ENCODE results near the gene EGR1.

Gene EGR1

DNA sequence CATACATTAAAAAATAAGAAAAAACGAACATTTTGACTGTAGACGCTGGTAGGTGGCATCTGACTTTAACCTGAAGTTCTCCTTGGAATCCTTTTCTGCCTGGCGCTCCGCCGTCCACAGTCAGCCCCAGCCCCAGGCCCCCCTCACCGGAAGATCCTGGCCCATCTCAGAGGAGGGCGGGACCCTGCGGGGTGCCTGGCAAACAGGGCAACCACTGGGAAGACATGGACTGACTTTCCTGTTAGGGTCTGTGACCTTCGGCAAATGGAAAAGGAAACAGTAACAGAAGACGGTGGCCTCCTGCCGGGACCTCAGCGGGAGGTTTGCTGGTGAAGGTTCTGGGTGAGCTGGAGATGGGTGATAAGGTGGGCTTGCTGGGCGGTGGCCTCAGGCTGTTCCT is 11.7 kb upstream of the EGR1 start:
- DNase-seq = no peak

DNA sequence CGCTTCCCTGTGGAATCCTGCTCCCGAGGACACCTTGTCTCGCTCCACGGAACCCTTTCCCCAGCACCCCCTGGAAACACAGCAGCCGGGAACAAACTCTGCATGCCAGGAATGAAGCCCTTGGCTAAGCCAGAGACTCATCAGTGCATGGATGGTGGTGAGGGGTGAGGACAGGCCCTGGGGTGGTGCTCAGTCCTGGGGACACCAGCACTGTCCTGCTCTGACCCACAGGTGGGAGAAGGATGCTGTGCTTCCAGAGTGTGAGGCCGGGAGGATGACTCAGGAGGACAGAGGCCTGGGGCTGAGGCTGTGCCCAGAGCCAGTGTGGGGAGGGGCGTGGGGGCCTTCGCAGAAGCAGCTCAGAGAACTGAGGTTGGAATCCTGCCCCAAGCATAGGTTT is 11.2 kb upstream of the EGR1 start:
- DNase-seq = peak; percentile 65

DNA sequence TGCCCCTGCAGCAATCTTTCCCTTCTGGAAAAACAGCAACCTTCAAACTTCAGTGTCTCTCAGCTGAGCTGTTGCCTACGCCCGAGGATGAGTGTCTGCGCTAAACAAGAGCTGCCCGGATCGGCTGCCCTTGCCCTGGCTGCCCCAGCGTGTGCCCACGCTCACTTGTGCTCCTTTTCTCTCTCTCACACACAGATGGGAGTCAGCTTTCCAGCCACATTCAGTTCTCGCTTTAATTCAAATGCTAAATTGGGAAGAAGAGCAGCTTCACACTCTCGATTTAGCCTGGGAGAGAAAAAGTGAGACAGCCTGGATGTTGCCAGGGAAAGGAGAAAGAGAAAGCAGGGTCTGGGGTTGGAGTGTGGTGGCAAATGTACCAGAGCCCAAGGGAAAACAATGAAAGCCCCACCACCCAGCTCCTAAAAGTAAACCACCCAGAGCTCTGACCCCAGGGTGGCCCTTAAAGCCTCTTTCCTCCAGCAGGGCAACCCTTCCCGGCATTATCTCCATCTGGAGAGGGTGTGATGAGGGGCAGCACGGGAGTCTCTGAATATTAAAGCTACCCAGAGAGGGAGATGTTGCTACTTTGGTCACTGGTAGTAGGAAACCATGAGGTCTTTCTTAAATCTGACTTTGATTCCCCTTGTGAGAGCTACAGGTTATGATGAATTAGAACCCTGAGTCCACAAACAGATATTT is 9.9 kb upstream of the EGR1 start:
- peak; percentile 46 for DNase-seq

DNA sequence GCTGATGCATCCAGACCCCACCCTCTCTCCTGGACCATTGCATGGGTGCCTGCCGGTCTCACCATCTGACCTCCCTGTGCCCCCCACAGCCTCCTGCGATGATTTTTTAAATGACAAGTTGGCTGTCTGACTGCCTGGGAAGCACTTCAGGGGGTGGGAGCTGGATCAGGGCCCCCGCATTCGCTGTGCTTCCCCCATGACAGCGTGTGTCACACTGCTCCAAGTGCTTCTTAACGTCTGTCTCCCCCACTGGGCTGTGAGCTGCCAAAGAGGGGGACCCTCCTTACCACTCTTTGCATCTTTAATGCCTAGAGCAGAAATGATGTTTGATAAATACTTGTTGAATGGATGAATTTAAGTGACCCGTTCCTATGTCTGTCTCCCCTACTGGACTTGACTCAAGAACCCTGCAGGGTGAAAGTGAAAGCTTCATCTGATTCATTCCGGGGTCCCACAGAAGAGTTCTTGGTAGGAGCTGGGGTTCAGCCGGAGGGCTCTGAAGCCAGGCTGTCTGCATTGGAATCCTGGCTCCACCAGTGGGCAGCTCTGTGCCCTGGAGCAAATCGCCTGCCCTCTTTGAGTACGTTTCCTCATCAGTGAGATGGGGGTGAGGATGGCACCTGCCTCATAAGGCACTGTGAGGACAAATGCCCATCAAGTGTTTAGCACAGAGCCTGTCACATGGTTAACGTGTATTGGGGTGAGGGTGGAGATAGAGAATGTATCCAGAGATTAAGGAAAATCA is 7.6 kb upstream of the EGR1 start:
- peak; percentile 55 for DNase-seq

DNA sequence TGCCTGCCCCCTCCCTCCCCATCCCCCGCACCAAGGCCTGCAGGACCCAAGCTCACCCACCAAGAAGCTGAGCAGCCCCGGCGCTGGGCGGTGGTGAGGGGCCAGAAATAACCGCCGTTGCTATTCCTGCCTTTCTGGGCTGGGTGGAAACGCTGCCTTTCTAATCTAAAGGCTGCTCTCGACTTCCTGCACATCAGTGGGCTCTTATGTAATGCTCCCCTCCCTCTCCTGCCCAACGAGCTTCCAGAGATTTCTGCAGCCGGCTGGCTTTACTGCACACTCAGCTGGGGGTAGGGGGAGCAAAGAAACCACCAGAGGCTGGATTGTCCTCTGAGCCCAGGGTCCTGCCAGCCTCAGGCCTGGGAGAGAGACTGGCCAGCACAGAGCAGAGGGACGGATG is 6.9 kb upstream of the EGR1 start:
- peak; percentile 50 for DNase-seq

DNA sequence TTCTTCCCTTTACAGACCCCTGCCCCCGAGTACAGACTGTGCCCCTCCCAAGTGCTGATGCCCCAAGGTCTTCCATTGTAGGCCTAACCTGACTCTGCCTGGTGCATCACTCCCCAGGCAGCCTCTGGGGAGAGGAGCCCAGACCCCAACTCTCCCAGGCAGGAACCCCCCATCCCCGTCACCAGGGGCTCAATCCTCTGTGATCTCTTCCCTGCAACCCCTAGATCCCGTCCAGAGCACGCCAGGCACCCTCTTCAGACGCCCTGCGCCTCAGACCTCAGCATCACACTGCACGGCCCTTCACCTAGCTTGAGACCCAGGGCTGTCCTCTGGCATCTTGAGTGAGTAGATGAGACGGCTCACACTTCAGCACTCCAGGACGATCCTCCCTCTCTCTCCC is 6.4 kb upstream of the EGR1 start:
- DNase-seq = peak; percentile 49

DNA sequence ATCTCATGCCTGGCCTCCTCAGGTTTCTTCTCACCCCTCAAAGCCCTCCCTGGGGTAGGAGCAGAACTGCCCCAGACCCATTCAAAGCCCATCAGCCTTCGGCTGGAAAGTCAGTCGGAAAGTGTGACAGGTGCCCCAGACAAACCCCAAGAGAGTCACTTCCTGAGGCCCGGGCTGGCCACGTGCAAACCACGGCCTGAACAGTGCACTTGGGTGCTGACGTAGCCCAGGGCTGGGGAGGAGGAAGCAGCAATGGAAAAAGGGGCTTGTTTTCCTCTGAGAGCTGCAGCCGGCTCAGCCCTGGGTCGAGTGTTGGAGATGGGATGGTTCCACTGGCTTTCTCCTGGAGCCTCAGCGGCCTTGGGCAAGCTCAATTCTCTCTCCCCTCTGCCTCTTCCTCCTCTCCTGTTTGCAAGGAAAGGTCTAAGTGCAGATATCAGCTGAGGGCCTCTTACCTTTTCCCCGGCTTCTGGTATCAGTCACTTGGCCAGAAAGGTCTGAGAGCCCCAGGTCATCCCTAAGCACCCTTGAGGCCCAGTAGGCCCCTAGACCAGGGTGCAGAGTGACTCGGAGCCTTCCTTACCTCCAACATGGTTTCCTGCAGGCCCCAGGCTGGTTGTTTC is 5.9 kb upstream of the EGR1 start:
- DNase-seq = peak; percentile 58

DNA sequence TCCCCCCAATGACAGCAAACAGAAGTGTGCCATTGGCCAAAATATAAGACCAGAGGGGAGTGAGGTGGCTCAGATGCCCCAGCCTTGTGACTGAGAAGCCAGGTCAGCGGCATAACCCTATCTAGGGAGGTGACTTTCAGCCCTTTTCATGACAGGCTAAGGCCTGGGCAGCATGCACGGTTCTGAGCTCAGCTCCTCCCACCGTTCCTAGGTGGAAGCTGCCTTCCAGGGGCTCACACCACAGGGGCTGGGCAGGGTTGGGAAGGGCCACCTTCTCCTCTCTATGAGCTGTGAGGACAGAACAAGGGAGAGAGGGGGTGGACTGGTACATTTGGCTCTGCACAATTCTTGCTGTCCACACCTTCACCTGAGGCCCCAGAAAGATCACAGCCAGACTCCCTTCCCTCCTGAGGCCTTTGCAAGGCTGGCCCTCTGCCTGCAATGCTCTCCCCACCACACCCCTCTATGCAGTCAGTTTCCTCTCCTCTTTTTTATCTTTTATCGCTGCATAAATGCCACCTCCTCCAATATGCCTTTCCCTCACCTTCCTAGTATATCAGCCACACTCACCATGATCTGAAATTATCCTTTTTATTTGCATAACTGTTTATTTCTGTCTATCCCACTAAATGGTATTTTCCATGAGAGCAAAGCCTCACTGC is 5.1 kb upstream of the EGR1 start:
- no peak for DNase-seq

DNA sequence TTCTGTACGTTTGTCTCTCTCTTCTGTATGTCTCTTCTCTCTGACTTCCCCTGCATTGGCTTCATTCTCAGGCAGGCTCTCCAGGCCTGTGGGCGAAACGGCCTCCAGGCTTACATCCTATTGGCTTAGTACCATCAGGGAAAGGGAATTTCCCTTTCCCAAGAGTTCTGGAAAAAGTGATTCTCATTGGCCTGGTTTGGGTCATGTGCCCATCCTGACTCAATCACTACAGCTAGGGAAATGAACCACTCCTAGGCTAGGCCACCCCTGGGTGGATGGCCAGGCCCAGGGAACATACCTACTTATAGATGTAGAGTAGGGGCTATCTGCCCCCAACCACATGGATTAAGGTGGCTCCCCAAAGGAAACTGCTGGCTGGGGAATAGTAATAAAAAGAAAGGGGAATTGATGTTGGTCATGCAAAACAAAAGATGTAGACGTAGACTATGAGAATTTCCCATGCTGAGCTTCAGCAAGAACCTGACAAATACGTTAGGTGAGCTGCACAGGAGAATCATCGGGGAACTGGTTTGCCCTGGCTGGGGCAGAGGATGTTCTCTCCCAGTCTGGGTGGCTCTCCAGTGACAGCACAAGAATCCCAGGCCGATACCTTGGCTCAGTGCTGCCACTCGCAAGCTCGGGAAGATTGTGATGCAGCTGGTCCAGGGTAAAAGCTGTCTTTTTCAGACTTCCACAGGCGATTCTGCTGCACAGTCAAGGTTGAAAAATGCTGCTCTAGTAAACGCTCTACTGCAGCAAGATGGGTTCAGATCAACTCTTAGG is 3.7 kb upstream of the EGR1 start:
- DNase-seq = peak; percentile 64

DNA sequence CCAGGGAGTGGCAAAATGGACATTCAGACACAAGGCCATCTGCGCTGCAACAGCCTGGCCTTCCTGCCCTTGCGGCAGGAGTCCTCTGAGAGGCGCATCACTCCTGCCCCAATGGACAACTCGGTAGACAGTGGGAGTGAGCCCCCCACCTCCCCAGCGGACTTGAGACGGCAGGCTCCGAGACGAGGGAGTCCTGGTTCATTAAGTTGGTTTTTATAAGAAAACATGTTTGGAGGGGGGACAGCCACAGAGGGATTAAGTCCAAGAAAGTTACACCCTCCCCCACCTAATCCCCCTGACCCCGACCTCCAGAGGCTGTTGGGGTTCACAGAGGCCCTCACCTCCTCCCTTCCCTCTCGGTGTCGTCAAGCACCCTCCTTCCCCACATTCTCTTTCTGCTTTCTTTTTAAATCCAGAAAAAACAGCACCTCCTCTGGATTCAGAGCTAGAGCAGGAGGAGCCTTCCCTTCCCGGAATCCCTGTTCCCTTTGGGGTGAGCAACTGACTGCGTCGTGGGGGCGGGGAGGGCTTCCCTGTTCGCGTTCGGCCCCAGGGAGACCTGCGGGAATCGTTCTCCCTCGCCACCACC is 1.8 kb upstream of the EGR1 start:
- peak; percentile 50 for DNase-seq

DNA sequence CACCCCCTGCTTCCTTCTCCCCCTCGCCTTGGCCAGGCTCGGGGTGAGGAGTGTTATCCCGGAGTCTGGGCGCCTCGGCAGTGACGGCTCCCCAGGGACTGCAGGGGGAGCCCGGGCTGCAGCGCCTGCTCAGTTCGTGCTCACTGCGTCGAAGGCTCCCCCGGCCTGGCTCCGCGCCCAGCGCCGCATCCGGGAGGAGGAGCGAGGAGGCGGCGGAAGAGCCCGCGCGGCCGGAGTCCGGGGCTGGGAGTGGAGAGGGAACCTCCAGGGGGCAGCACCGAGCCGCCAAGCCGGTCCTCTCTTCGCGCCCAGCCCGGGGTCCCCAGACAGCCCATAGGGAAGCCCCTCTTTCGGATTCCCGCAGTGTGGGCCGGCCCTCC is 1.3 kb upstream of the EGR1 start:
- peak; percentile 95 for DNase-seq

DNA sequence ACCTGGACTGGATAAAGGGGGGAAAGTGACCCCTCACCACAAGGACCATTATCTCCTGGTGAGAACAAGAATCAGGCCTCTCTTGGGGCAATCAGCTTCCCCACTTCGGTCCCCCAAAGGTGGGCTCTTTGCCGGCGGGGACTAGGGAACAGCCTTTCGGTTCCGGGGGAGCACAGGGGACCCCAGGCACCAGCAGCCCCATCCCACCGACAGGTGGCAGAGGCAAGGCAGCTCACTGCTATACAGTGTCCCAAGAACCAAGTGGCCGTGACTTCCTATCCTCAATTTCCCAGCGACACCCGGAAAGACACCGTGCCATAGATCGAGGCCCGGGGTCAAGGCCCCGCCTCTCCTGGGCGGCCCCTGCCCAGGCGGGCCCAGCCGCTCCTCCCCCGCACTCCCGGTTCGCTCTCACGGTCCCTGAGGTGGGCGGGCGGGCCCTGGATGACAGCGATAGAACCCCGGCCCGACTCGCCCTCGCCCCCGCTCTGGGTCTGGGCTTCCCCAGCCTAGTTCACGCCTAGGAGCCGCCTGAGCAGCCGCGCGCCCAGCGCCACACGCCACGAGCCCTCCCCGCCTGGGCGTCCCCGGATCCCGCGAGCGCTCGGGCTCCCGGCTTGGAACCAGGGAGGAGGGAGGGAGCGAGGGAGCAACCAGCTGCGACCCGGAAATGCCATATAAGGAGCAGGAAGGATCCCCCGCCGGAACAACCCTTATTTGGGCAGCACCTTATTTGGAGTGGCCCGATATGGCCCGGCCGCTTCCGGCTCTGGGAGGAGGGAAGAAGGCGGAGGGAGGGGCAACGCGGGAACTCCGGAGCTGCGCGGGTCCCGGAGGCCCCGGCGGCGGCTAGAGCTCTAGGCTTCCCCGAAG is 655 bp upstream of the EGR1 start:
- peak; percentile 99 for DNase-seq

DNA sequence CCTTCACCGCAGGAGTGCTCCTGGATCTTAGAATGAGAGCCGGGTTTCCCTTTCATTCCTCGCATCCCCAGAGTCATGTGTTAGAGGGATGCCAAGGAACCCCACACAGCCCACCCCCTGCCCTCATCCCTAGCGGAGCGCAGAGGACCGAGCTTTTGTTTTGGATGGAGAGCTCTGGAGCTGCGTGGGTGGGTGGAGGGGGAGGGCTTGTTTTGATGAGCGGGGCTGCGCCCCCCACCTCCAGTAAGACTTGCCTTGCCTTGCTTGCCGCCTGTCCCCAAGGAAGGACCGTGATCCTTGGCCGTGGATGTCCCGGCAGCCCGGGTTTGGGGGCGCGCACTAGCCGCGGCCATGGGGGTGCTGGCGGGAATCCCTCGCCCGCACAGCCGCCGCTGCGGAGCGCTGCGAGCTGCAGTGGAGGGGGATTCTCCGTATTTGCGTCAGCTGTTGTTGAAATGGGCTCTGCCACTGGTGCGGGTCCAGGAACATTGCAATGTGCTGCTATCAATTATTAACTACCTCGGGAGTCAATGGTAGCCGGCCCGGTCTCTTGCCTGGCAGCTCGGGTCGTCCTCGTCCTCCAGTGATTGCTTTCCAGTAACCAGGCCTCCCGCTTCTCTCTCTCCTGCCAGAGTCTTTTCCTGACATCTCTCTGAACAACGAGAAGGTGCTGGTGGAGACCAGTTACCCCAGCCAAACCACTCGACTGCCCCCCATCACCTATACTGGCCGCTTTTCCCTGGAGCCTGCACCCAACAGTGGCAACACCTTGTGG is 1.0 kb downstream of the EGR1 start:
- DNase-seq = peak; percentile 52

DNA sequence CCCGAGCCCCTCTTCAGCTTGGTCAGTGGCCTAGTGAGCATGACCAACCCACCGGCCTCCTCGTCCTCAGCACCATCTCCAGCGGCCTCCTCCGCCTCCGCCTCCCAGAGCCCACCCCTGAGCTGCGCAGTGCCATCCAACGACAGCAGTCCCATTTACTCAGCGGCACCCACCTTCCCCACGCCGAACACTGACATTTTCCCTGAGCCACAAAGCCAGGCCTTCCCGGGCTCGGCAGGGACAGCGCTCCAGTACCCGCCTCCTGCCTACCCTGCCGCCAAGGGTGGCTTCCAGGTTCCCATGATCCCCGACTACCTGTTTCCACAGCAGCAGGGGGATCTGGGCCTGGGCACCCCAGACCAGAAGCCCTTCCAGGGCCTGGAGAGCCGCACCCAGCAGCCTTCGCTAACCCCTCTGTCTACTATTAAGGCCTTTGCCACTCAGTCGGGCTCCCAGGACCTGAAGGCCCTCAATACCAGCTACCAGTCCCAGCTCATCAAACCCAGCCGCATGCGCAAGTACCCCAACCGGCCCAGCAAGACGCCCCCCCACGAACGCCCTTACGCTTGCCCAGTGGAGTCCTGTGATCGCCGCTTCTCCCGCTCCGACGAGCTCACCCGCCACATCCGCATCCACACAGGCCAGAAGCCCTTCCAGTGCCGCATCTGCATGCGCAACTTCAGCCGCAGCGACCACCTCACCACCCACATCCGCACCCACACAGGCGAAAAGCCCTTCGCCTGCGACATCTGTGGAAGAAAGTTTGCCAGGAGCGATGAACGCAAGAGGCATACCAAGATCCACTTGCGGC is 1.8 kb downstream of the EGR1 start:
- peak; percentile 55 for DNase-seq

DNA sequence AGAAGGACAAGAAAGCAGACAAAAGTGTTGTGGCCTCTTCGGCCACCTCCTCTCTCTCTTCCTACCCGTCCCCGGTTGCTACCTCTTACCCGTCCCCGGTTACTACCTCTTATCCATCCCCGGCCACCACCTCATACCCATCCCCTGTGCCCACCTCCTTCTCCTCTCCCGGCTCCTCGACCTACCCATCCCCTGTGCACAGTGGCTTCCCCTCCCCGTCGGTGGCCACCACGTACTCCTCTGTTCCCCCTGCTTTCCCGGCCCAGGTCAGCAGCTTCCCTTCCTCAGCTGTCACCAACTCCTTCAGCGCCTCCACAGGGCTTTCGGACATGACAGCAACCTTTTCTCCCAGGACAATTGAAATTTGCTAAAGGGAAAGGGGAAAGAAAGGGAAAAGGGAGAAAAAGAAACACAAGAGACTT is 2.4 kb downstream of the EGR1 start:
- DNase-seq = peak; percentile 52

DNA sequence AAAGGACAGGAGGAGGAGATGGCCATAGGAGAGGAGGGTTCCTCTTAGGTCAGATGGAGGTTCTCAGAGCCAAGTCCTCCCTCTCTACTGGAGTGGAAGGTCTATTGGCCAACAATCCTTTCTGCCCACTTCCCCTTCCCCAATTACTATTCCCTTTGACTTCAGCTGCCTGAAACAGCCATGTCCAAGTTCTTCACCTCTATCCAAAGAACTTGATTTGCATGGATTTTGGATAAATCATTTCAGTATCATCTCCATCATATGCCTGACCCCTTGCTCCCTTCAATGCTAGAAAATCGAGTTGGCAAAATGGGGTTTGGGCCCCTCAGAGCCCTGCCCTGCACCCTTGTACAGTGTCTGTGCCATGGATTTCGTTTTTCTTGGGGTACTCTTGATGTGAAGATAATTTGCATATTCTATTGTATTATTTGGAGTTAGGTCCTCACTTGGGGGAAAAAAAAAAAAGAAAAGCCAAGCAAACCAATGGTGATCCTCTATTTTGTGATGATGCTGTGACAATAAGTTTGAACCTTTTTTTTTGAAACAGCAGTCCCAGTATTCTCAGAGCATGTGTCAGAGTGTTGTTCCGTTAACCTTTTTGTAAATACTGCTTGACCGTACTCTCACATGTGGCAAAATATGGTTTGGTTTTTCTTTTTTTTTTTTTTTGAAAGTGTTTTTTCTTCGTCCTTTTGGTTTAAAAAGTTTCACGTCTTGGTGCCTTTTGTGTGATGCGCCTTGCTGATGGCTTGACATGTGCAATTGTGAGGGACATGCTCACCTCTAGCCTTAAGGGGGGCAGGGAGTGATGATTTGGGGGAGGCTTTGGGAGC is 3.1 kb downstream of the EGR1 start:
- peak; percentile 42 for DNase-seq

DNA sequence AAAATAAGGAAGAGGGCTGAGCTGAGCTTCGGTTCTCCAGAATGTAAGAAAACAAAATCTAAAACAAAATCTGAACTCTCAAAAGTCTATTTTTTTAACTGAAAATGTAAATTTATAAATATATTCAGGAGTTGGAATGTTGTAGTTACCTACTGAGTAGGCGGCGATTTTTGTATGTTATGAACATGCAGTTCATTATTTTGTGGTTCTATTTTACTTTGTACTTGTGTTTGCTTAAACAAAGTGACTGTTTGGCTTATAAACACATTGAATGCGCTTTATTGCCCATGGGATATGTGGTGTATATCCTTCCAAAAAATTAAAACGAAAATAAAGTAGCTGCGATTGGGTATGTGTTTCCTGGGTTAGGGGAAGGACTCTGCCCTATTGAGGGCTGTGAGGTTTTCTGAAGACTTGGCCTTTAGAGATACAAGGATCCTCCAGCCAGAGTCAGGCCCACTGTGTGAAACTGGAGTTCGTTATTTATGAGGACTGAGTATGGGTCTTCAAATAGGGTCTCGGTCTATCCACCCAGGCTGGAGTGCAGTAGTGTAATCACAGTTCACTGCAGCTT is 3.8 kb downstream of the EGR1 start:
- DNase-seq = no peak
